GM18861 (cell line): ENCODE data around the gene SIX5.

Experiments
- ATAC-seq: cut with Tn5 transposase; IDR thresholded peaks from one replicate; pipeline ENCODE4 v1.9.1; 2021; ENCODE audit not compliant: unreplicated experiment

Gene SIX5

GRCh38 chr19:45793178-45793564, 24.1 kb upstream of the SIX5 start:
- no peak for ATAC-seq

- peak; percentile 81 for ATAC-seq
Measured at GRCh38 chr19:45792470-45793177, 23.6 kb upstream of the SIX5 start, which contains the start of gene DMWD. Gene DMWD, minus strand, starts transcription at chr19:45792845. Its CDS starts 89 bp downstream, at chr19:45792756.

- no peak for ATAC-seq
Measured at GRCh38 chr19:45791744-45792469, 22.9 kb upstream of the SIX5 start.

DNA sequence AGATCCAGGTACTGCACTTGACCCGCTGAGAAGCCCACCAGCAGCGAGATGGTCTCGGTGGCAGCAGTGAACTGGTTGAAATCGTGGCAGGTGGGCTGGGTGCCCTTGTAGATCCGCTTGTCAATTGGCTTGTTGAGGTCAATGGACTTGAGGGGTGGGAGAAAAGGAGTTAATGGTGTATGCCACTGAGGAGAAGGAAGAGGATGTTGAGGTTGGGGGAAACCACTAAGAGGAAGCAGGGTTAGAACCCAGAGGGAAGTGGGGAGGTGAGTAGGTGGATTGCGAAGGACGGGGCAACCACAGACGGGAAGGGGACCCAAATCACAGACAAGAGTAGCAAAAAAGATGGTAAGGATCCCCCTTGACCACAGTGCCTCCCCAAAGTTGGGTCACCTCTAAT, 21.9 kb upstream of the SIX5 start:
- ATAC-seq, result no peak

DNA sequence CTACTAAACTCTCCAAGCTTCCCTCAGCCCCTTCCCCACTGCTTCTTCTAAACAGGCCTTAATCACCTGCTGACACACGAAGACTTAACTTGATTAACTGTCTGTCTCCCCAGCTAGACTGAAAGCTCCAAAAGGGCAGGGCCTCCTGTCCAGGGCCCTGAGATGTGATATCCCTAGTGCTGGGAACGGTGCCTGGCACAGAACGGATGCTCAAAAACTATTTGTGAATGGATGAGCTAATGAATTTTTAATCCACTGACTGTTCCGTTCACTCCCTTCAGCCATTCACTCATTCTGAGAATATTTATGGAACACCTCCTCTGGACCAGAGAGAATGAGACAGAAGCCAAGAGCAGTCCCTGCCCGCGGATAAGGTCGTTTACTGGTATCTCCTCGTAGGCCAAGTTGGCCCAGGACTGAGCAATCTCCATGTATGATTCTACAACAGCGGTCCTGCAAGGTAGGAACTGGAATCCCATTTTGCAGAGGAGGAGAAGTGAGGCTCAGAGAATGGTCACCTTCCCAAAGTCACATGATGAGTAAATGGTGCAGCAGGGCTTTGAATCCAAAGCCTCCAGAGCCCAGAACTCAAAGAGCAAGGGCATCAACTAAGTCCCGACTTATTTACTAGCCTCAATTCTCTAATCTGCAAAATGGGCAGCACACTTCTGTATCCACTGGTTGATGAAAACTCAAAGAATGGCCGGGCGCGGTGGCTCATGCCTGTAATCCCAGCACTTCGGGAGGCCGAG, 20.2 kb upstream of the SIX5 start:
- ATAC-seq, result no peak

DNA sequence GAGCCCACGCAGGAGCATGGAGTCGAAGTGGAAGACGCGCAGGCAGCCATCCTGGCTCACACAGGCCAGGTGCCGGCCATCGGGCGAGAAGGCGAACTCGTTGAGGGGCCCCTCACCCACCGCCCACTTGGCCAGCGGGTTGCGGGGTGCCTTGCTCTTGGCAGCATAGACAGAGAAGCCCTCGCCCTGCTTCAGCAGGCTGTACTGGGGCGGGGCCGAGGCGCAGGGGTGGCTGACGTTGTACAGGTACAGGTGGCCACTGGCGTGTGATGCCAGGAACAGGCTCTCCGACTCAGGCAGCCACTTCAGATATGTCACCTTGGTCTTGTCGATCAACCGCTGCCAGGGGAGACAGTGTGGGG, 17.5 kb upstream of the SIX5 start:
- no peak for ATAC-seq

DNA sequence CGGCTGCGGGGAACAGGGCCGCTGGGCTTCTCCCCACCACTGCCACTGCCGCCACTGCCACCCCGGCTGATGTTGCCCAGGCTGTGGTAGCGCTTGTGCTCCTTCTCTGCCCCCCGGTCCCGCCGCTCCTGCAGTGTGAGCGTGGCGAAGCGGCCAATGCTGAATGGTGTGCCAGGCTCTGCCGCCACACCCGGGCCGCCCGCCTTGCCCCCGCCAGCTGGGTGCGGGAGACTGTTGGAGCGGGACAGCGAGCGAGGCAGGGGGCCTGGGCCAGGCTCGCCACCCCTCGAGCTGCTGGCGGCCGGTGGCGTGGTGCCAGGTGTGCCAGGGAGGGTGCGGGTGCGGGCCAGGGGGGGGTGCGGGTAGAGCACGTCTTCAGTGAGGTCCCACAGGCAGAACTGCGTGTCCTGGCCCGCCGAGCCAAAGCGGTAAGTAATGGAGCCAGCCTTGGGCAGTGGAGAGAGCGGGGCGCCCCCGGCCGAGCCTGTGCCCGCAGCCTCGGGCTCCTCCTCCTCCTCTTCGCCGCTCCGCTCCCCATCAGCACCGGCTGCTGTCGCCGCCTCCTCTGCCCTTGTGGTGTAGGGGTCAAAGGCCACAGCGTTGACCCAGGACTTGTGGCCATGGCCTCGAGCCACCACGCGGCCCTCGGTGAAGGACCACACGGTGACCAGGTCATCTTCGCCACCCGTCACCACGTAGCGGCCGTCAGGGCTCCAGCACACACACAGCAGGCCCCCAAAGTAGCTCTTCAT, 16.9 kb upstream of the SIX5 start:
- no peak for ATAC-seq

GRCh38 chr19:45785097-45785496, 16.0 kb upstream of the SIX5 start:
- ATAC-seq, result no peak

GRCh38 chr19:45784096-45784495, 15.0 kb upstream of the SIX5 start:
- ATAC-seq, result no peak

- no peak for ATAC-seq
Measured at GRCh38 chr19:45782820-45783785, 14.1 kb upstream of the SIX5 start.

DNA sequence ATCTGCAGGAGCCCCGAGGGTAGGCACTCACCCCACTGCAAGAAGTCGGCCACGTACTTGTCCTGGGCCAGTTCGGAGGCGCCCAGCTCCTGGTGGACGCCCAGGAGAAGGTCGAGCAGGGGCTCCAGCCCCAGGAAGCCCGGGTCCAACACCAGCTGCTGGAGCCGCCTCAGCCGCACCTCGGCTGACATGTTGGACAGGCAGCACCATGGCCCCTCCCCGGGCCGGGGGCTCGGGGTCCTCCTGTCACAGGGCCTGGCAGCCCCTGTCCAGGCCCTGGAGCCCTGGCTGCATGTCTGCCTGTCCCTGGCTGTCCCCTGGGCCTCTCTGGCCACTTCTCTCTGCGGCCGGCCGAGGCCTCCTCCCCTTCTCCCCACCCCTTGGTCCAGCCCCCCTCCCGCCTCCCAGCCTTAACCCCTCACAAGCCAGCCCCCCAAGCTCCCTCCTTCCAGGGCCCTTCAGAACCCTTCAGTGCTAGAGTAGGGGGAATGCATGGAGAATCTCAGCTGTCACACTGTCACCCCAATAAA, 13.2 kb upstream of the SIX5 start, which contains the start of gene DMPK:
Gene DMPK (minus strand): TSS at position 329 of the 530 bp plus-strand sequence. CDS start 138 bp downstream, at position 191.
- ATAC-seq, result no peak

- ATAC-seq, result no peak
Measured at GRCh38 chr19:45781214-45782161, 12.4 kb upstream of the SIX5 start.

DNA sequence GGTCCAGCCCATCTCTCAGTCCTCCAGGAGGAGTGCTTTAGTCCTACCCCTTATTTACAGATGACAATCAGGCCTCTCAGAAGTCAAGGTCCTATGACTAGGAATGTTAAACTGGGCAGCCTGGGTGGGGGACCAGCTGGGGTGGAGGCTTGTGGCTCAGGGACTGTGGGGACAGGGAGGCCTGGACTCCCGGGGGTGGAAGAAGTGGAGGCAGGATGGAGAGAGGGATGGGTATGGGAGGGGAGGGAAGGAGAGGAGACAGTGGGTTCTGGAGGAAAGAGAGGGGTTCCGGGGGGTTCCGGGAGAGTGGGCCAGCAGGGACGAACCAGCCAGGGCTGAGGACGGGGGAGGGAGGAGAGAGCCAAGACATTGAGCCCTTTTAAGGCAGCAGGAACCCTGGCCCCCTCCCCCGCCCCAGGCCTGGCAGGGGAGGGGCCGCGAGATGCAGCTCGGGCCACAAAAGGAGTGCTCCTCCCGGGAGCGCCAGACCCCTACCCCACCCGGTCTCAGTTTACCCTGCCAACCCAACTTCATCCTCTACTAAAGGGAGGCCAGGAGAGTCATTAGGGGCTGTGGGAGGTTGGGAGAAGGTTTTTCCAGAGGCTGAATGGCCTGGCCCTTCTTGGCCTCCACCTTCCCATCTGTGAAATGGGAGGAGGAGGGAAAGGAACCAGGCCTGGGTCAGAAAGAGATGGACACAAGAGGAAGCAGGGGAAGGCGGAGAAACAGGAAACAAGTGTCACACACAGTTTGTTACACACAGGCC, 11.6 kb upstream of the SIX5 start:
- ATAC-seq, result no peak

DNA sequence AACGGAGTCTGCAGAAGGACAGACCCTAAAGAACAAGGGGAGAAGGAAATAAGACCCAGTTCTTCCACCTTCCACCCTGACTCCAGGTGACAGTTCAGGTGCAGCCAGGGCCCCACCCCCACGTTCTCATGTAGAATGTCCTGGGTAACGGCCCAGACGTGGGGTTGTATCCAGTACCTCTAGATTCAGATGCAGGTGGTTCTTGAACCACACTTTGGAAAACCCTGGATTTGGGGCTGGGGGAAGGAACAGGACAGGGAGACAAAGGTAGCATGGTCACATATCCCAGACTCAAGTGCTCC, 11.0 kb upstream of the SIX5 start:
- ATAC-seq, result no peak

GRCh38 chr19:45779231-45780145, 10.4 kb upstream of the SIX5 start:
- ATAC-seq, result no peak

DNA sequence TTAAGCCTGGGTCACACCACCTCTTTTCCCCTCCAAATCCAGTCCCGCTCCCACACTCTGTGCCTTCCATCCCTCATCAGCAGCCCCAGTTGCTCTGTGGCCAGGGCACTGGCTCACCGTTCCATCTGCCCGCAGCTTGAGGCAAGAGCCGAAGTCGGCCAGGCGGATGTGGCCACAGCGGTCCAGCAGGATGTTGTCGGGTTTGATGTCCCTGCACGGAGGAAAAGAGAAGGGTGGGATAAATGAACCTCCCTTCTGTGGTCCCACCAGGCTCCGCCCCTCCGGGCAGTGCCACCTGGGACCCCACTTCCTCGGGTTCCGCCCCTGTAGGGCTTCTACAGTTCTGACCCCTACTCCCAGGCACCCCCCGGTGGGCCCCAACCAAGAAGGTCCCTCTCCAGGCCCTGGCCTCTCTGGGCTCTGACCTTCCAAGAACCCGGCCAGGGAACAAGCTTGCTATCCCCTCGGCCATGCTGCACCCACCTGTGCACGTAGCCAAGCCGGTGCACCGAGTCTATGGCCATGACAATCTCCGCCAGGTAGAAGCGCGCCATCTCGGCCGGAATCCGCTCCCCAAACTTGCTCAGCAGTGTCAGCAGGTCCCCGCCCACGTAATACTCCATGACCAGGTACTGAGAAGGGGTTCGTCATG, 9.1 kb upstream of the SIX5 start:
- ATAC-seq, result no peak
